Gastroesophageal sphincter (tissue), 4 donors: ENCODE data around the gene CIB4. TPM values are rescaled to one million over a fixed set of nuclear protein-coding genes. Genes with fewer than 3 reads are reported as not detected.

Experiments
- ATAC-seq: fragments of 150-250 bp; one replicate; pipeline ENCODE4 v1.9.1; 2016; ENCODE audit warnings: mild to moderate bottlenecking, moderate library complexity
- H3K27ac ChIP-seq, 4 donors: fragments of 200-600 bp; sonication (generic) in 3 of 4; 1 replicate in 3 of 4; 2 replicates in 1 of 4; pipeline ENCODE4 v1.5.1; 2016 to 2019
- H3K27me3 ChIP-seq: fragments of 200-600 bp; sonication (generic); one replicate; pipeline ENCODE4 v1.5.1; 2019
- H3K36me3 ChIP-seq, 2 donors: fragments of 200-600 bp; sonication (generic); one replicate each; pipeline ENCODE4 v1.5.1; 2019; ENCODE audit warnings: control low read depth in 1 of 2
- H3K4me1 ChIP-seq, 3 donors: fragments of 200-600 bp; sonication (generic); 1 replicate in 2 of 3; 2 replicates in 1 of 3; pipeline ENCODE4 v1.5.1; 2016 to 2019; ENCODE audit warnings: control low read depth in 2 of 3
- H3K4me3 ChIP-seq, 2 donors: fragments of 200-600 bp; sonication (generic); one replicate each; pipeline ENCODE4 v1.5.1; 2019; ENCODE audit warnings: mild to moderate bottlenecking in 1 of 2, moderate library complexity in 1 of 2
- H3K9me3 ChIP-seq, 3 donors: fragments of 200-600 bp; sonication (generic); one replicate each; pipeline ENCODE4 v1.5.1; 2017 to 2019; ENCODE audit warnings: control low read depth in 2 of 3
- EP300 ChIP-seq: sonication (generic); formaldehyde crosslinking; IDR thresholded peaks from one replicate; pipeline ENCODE4 v1.6.1; 2017; ENCODE audit warnings: antibody characterized with exemption, mild to moderate bottlenecking
- POLR2A ChIP-seq, 2 donors: fragments of 450-650 bp; IDR thresholded peaks; one replicate each; pipeline ENCODE4 v1.6.1; 2017; ENCODE audit warnings: antibody characterized with exemption in 2 of 2, mild to moderate bottlenecking in 2 of 2, moderate library complexity in 1 of 2
- POLR2AphosphoS5 ChIP-seq: sonication (generic); formaldehyde crosslinking; IDR thresholded peaks from one replicate; pipeline ENCODE4 v1.6.1; 2017; ENCODE audit warnings: antibody characterized with exemption
- WGBS, 2 donors: methylation state at CpG; one replicate each; pipeline ENCODE4 v1.1.5; 2018; ENCODE audit warnings: low coverage in 1 of 2; 5-methylcytosine and 5-hydroxymethylcytosine counted together
- total RNA-seq, 4 donors: library from RNA; depleted of rRNA; stranded (reverse); fragments of >200 nt; gene quantifications; one replicate each; pipeline ENCODE4 v1.1.0, GENCODE V29; 2016
- TF ChIP-seq, protein P1 (sequence below), 4 experiments: fragments of 200-600 bp in 2 of 4; fragments of 450-650 bp in 2 of 4; sonication (generic) in 1 of 4; IDR thresholded peaks; one replicate each; pipeline ENCODE4 v1.5.1; 2017 to 2019; ENCODE audit warnings: antibody characterized with exemption in 4 of 4, mild to moderate bottlenecking in 2 of 4, moderate library complexity in 2 of 4

The CIB4 gene
- total RNA-seq, 4 donors from 2014 or later: not detected

DNA sequence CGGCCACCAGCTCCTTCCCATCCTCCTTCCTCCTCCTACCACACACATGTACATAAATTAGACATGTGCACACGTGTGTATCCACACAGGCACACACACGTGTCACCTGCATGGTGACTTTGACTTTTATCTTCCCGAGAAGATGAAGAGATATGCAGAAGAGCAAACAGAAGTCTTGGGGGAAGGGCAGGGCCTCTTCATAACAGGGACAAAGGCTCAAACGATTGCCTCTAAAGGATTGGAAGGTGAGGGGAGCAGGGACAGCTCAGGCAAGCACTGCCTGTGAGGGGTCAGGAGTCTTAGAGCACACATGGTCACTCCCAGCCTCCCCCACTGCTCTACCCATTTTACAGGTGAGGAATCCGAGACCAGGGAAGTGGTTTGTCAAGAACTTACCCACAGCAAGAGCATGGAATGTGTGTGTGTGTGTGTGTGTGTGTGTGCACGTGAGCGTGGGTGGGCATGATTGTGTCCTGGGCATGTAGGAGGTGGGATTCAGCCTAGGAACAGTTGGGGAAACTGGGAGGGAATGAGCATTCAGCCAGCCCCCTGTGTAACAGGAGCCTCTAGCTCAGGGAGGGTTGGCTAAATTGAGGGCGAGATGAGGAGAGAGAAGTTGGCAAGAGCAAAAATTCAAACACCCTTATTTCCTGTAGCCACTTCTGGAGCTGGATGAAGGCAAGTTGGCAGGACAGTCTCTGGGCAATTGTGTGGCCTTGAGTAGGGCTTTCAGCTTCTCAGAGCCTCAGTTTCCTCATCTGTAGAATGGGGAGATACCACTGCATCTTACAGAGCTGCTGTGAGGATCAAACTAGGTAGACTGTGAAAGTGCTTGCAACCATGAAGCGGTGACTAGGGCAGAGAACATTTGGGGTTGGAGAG lies 24.2 kb downstream of the CIB4 start:
- H3K4me3 ChIP-seq: no peak overlapping the region
- no peak overlapping the region for H3K27ac ChIP-seq
- H3K4me1 ChIP-seq: peaks cover 0 to 45% (median 17%) of the 10 kb centered on the region in 3 donors
- H3K36me3 ChIP-seq: no peaks in the 10 kb centered on the region
- H3K9me3 ChIP-seq: no peaks in the 10 kb centered on the region
- H3K27me3 ChIP-seq: peaks cover 7% of the 10 kb centered on the region
- no peak for TF ChIP-seq POLR2A (IDR thresholded peaks at IDR 0.05)
- TF ChIP-seq, protein P1, sequence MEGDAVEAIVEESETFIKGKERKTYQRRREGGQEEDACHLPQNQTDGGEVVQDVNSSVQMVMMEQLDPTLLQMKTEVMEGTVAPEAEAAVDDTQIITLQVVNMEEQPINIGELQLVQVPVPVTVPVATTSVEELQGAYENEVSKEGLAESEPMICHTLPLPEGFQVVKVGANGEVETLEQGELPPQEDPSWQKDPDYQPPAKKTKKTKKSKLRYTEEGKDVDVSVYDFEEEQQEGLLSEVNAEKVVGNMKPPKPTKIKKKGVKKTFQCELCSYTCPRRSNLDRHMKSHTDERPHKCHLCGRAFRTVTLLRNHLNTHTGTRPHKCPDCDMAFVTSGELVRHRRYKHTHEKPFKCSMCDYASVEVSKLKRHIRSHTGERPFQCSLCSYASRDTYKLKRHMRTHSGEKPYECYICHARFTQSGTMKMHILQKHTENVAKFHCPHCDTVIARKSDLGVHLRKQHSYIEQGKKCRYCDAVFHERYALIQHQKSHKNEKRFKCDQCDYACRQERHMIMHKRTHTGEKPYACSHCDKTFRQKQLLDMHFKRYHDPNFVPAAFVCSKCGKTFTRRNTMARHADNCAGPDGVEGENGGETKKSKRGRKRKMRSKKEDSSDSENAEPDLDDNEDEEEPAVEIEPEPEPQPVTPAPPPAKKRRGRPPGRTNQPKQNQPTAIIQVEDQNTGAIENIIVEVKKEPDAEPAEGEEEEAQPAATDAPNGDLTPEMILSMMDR (IDR thresholded peaks at IDR 0.05): no peak
- TF ChIP-seq POLR2AphosphoS5: no peak
- TF ChIP-seq EP300: no peak
- no peak for ATAC-seq
- 82 to 100% methylated on average over 1 to 8 of the region's 10 CpGs for WGBS, 2 donors

DNA sequence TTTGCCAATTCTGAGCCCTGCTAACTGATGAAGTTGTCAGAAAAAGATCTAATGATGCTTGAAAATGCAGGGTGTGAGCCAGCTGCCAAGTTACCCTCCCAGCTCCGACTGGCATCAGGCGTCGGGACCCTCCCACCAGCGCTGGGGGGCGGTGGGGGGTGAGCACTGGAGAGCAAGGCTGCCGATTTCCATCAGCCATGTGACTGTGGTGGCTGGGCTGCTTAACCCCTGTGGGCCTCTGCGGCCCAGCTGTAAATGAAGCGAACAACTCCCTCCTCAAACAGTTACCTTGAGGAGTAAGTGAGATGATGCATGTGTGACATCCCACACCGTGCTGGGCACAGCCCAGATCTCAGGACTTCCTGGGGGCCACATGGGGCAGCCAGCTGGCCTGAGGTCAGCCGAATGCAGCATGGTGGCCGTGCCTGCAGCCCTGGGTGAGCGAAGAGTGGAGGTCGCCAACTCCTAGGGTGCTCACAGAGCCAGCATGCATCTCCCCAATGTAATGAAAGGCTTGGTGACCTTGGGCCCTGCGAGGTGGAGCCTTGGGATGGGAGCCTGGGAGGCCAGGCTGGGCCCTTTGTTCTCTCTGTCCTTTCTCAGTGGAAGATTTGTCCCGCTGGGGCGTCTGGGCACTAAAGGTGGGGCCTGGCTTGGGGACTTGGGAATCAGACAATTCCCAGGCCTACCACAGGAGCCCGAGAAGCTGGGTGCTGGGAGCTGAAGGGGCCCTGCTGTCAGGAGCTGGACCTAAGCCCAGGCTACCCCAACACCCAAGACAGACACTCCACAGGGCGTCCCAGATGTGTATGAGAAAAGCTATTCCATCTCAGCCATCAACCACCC lies 25.1 kb downstream of the CIB4 start:
- H3K36me3 ChIP-seq: no peaks in the 10 kb centered on the region
- H3K4me1 ChIP-seq: peaks cover 0 to 45% (median 17%) of the 10 kb centered on the region in 3 donors
- no peak overlapping the region for H3K4me3 ChIP-seq
- H3K27ac ChIP-seq: no peak overlapping the region
- peaks cover 7% of the 10 kb centered on the region for H3K27me3 ChIP-seq
- TF ChIP-seq POLR2AphosphoS5: no peak
- TF ChIP-seq EP300: no peak
- TF ChIP-seq POLR2A (IDR thresholded peaks at IDR 0.05): no peak
- TF ChIP-seq, protein P1 (IDR thresholded peaks at IDR 0.05): no peak
- no peaks in the 10 kb centered on the region for H3K9me3 ChIP-seq
- ATAC-seq: no peak
- 30 to 100% methylated on average over 1 to 4 of the region's 18 CpGs for WGBS, 2 donors

DNA sequence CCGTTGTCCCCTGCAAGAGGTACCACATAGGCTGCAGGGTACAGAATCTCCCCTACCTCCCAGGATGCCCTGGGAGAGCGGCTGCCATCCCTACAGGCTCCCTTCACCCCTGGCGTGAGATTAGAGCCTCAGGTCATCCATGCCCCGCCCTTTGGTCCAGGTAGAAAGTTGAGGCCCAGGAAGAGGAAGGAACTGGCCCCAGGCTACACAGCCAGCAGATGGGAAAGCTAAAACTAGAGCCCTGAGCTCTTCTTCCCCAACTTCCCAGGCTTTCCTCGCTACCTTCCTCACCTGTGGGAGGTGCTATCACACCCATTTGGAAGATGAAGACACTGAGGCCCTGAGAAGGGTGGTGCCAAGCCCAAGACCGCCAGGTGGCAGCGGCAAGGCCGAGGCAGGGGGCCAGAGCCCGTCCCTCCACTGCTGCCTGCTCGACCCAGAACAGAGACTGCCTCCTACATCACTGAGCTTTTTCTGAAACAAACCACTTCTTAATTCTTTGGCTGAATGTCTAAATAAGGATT lies 25.8 kb downstream of the CIB4 start:
- Histone ChIP-seq H3K4me3 (no peak overlapping the region), H3K4me1 (peaks cover 0 to 45% (median 17%) of the 10 kb centered on the region in 3 donors), H3K27ac (no peak overlapping the region), H3K27me3 (peaks cover 7% of the 10 kb centered on the region), H3K9me3 (no peaks in the 10 kb centered on the region), H3K36me3 (no peaks in the 10 kb centered on the region)
- no peak for ATAC-seq
- TF ChIP-seq EP300 (no peak), POLR2AphosphoS5 (no peak), POLR2A (IDR thresholded peaks at IDR 0.05) (no peak)
- TF ChIP-seq, protein P1 (IDR thresholded peaks at IDR 0.05): no peak
- 35 to 65% methylated on average over 2 to 6 of the region's 10 CpGs for WGBS, 2 donors

GRCh38 chr2:26614216-26615138 lies 26.7 kb downstream of the CIB4 start:
- no peak for TF ChIP-seq EP300
- TF ChIP-seq, protein P1 (IDR thresholded peaks at IDR 0.05): no peak
- TF ChIP-seq POLR2AphosphoS5: no peak
- no peak for TF ChIP-seq POLR2A (IDR thresholded peaks at IDR 0.05)
- H3K4me1 ChIP-seq: peaks cover 0 to 45% (median 17%) of the 10 kb centered on the region in 3 donors
- H3K4me3 ChIP-seq: no peak overlapping the region
- peak; percentile 10 for ATAC-seq
- 54 to 87% methylated on average over 4 to 14 of the region's 18 CpGs for WGBS, 2 donors
- no peaks in the 10 kb centered on the region for H3K9me3 ChIP-seq
- H3K27me3 ChIP-seq: peaks cover 7% of the 10 kb centered on the region
- H3K36me3 ChIP-seq: no peaks in the 10 kb centered on the region
- peak overlapping the region in 3 of 4 donors; percentile 32 to 46 (median 33) for H3K27ac ChIP-seq
